Ascending aorta (tissue), 2 donors: ENCODE measurements around the gene SLC9C2. TPM values are rescaled to one million over a fixed set of nuclear protein-coding genes. Genes with fewer than 3 reads are reported as not detected.
"Not testable (repeated sequence)": the region's sequence is repeated elsewhere in the genome, so short reads cannot be mapped to it uniquely, and the experiment has no call there.

Experiments
- DNase-seq, 2 donors: peaks; one replicate each; pipeline ENCODE4 v3.0.0-alpha.2; 2019; ENCODE audit warnings: low spot score in 2 of 2
- H3K27ac ChIP-seq, 2 donors: fragments of 200-600 bp; sonication (generic); one replicate each; pipeline ENCODE4 v1.5.1; 2016 to 2017; ENCODE audit warnings: mild to moderate bottlenecking in 1 of 2
- H3K27me3 ChIP-seq: fragments of 200-600 bp; sonication (generic); one replicate; pipeline ENCODE4 v1.5.1; 2017
- H3K36me3 ChIP-seq, 2 donors: fragments of 200-600 bp; sonication (generic); one replicate each; pipeline ENCODE4 v1.5.1; 2016
- H3K4me1 ChIP-seq, 2 donors: fragments of 200-600 bp; sonication (generic); one replicate each; pipeline ENCODE4 v1.5.1; 2016 to 2017; ENCODE audit warnings: mild to moderate bottlenecking in 1 of 2
- H3K4me3 ChIP-seq, 2 donors: fragments of 200-600 bp; sonication (generic); one replicate each; pipeline ENCODE4 v1.5.1; 2016 to 2017; ENCODE audit warnings: mild to moderate bottlenecking in 1 of 2
- H3K9me3 ChIP-seq, 2 donors: fragments of 200-600 bp; sonication (generic); one replicate each; pipeline ENCODE4 v1.5.1; 2016
- intact Hi-C: fragments of 100-400 bp; cut with DNase I; formaldehyde crosslinking; loops from one replicate; pipeline ENCODE4 v1.15.1; 2023
- total RNA-seq: library from RNA; depleted of rRNA; stranded (reverse); fragments of >200 nt; gene quantifications from one replicate; pipeline ENCODE4 v1.1.0, GENCODE V29; 2016
- TF ChIP-seq, protein P1 (sequence below), 3 experiments: fragments of 200-600 bp in 2 of 3; fragments of 450-650 bp in 1 of 3; sonication (generic) in 2 of 3; IDR thresholded peaks; one replicate each; pipeline ENCODE4 v1.5.1; 2016 to 2019; ENCODE audit warnings: antibody characterized with exemption in 3 of 3, mild to moderate bottlenecking in 1 of 3, moderate library complexity in 1 of 3

The SLC9C2 gene
- total RNA-seq, 1 donor from 2014 or later: not detected

DNA sequence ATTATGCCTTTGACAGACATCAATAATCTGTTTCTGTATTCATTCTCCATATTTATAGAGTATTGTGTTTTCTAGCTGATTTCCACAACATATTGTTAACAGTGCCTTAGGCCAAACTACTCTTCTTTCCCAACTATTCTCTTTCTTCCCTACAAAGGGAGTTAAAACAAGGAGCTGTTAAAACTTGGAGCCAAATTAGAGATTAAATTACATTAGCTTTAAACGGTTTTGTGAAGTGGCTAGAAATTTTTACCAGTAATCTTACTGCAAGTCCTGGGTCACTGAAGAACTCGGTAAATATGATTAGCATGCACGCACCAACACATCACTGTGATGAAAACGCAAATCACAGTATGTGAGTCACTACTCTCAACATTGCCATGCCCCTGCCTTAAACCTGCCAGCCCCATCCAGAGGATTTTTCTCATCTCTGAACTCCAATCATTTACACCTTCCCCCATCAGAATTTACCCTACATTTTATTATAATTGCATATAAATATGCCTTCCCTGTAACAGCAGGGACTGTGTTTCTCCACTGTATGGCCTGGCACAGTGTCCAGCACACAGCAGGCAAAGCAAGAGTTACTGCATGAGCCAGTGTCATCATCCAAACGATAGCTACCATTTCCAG is 127.2 kb downstream of the SLC9C2 start:
- no peaks in the 10 kb centered on the region for H3K36me3 ChIP-seq
- no peaks in the 10 kb centered on the region for H3K27me3 ChIP-seq
- peaks cover 12 to 37% of the 10 kb centered on the region in 2 donors for H3K4me1 ChIP-seq
- H3K9me3 ChIP-seq: no peaks in the 10 kb centered on the region
- TF ChIP-seq, protein P1, sequence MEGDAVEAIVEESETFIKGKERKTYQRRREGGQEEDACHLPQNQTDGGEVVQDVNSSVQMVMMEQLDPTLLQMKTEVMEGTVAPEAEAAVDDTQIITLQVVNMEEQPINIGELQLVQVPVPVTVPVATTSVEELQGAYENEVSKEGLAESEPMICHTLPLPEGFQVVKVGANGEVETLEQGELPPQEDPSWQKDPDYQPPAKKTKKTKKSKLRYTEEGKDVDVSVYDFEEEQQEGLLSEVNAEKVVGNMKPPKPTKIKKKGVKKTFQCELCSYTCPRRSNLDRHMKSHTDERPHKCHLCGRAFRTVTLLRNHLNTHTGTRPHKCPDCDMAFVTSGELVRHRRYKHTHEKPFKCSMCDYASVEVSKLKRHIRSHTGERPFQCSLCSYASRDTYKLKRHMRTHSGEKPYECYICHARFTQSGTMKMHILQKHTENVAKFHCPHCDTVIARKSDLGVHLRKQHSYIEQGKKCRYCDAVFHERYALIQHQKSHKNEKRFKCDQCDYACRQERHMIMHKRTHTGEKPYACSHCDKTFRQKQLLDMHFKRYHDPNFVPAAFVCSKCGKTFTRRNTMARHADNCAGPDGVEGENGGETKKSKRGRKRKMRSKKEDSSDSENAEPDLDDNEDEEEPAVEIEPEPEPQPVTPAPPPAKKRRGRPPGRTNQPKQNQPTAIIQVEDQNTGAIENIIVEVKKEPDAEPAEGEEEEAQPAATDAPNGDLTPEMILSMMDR (IDR thresholded peaks at IDR 0.05): no peak
- no peak for DNase-seq
- peak overlapping the region; percentile 84 to 90 for H3K27ac ChIP-seq
- intact Hi-C loops: loop anchor here (2.0 to 10.0 kb wide), 4 partner anchors 237 to 1529 kb away; partner anchors contain the start of gene KLHL20
- peak overlapping the region; percentile 88 to 95 for H3K4me3 ChIP-seq

- H3K36me3 ChIP-seq, H3K27me3 ChIP-seq, DNase-seq, H3K9me3 ChIP-seq: not testable (repeated sequence)
- intact Hi-C loops: loop anchor here (5.0 to 10.0 kb wide), 4 partner anchors 237 to 1530 kb away; partner anchors contain the start of gene KLHL20
- peak overlapping the region; percentile 88 to 95 for H3K4me3 ChIP-seq
- H3K27ac ChIP-seq: peak overlapping the region; percentile 84 to 90
- H3K4me1 ChIP-seq: peaks cover 12 to 35% of the 10 kb centered on the region in 2 donors
Measured at GRCh38 chr1:173474780-173475421, 128.0 kb downstream of the SLC9C2 start.

- Histone ChIP-seq H3K36me3 (no peaks in the 10 kb centered on the region), H3K9me3 (no peaks in the 10 kb centered on the region), H3K27ac (peak overlapping the region; percentile 84 to 90), H3K4me3 (peak overlapping the region in 1 of 2 donors; percentile 5), H3K4me1 (peaks cover 9 to 28% of the 10 kb centered on the region in 2 donors), H3K27me3 (no peaks in the 10 kb centered on the region)
- TF ChIP-seq, protein P1 (IDR thresholded peaks at IDR 0.05): no peak
- intact Hi-C loops: loop anchor here (5.0 to 10.0 kb wide), 3 partner anchors 298 to 1531 kb away; no protein-coding TSS in a partner anchor
- no peak for DNase-seq
Measured at GRCh38 chr1:173474097-173474779, 128.6 kb downstream of the SLC9C2 start.

DNA sequence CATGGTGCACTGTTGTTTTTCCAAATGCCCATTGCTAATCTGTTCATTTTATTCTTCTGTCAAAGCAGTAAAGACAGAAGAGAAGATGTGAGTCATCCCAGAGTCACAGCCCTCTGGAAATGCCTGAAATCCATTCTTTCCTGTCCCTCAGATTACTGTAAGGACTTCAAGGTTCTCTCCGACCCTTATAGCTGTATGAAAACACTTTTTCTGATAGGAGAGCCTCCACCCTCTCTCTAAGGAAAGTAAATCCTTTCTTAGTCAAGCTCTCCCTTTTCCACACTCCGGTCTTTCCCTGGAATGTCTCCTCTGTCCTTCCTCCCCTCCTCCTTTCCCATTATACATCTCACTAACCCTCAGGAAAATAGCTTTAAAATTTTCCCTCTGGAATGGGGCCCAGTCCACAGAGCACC is 129.3 kb downstream of the SLC9C2 start:
- Histone ChIP-seq H3K27ac (peak overlapping the region; percentile 84 to 90), H3K27me3 (no peaks in the 10 kb centered on the region), H3K36me3 (no peaks in the 10 kb centered on the region), H3K4me3 (peak overlapping the region in 1 of 2 donors; percentile 5), H3K9me3 (no peaks in the 10 kb centered on the region), H3K4me1 (peaks cover 2 to 22% of the 10 kb centered on the region in 2 donors)
- intact Hi-C loops: loop anchor here (5.0 to 10.0 kb wide), 3 partner anchors 299 to 1531 kb away; no protein-coding TSS in a partner anchor
- DNase-seq: no peak
- TF ChIP-seq, protein P1 (IDR thresholded peaks at IDR 0.05): no peak

DNA sequence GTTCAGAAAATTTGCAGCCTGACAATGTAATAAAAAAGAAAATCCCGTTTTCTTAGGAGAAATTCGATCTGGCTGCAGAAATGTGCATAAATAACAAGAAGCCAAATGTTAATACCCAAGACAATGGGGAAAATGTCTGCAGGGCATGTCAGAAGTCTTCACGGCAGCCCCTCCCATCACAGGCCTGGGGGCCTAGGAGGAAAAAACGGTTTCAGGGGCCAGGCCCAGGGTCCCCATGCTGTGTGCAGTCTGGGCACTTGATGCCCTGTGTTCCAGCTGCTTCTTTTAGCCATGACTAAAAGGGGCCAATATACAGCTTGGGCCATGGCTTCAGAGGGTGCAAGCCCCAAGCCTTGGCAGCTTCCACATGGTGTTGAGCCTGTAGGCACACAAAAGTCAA is 132.3 kb downstream of the SLC9C2 start:
- no peaks in the 10 kb centered on the region for H3K27me3 ChIP-seq
- DNase-seq: no peak
- peaks cover 0 to 13% of the 10 kb centered on the region in 2 donors for H3K4me1 ChIP-seq
- no peaks in the 10 kb centered on the region for H3K36me3 ChIP-seq
- no peak overlapping the region for H3K4me3 ChIP-seq
- intact Hi-C loops: loop anchor here (5.0 to 10.0 kb wide), 3 partner anchors 302 to 1534 kb away; no protein-coding TSS in a partner anchor
- H3K9me3 ChIP-seq: no peaks in the 10 kb centered on the region
- H3K27ac ChIP-seq: no peak overlapping the region
- TF ChIP-seq, protein P1 (IDR thresholded peaks at IDR 0.05): no peak
